GM13977 (cell line): ENCODE data around the gene FAM185A.
"Not testable (repeated sequence)": the region's sequence is repeated elsewhere in the genome, so short reads cannot be mapped to it uniquely, and the experiment has no call there.

Experiments used
- DNase-seq: peaks from one replicate; pipeline ENCODE4 v3.0.0; 2012; ENCODE audit warnings: low spot score
- in situ Hi-C: fragments of 300-500 bp; cut with MboI; formaldehyde crosslinking; loops from one replicate; pipeline ENCODE4 v1.12.0; 2022; ENCODE audit warnings: low sequenced_read_pairs, low pct_unique_long_range_greater_than_20kb, mixed read lengths, inconsistent platforms; ENCODE audit not compliant: unreplicated experiment
- TF ChIP-seq, protein P1 (sequence below): IDR thresholded peaks from 2 replicates; pipeline ENCODE4 v1.5.1; 2012; ENCODE audit warnings: mild to moderate bottlenecking, control low read depth; ENCODE audit not compliant: insufficient read depth; ENCODE audit errors: extremely low read depth, missing control alignments

The FAM185A gene

DNA sequence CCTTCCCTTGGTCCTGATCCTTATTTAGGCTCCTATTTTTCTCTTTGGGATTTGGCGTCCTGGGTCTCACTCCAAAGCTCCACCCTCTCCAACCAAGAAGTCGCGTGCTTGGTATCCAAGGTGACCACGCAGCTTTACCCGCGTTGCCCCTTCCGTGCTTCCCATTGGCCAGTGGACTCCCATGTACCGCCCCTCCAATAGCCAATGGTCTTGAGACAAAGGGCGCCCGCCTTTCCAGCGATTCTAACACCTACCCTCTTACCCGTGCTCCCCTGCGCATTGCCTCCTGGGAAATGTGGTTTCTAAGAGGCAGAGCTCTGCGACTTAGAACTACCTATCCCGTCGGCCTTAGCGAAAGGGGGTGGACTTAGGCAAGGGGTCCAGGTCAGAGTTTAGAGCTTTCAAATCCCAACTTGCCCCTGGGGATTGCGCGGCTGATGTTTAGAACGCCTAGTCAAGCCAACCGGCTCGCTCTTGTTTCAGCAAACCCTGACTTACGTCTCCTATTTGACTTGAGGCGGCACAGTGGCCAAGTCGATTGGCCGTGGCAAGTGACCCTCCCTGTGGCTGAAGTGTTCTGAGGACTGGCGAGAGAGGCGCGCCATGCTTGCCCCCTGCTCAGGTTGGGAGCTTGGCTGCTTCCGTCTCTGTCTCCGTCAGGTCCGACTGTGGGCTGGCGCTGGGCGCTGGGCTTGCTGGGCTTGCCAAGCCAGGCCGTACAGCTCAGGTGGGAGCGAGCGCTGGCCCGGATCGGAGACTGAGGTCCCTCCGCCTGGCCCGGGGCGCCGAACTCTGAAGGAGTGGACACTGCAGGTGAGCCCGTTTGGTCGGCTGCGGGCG lies at the start of gene FAM185A:
TSS of gene FAM185A (plus strand) at position 395 of the 840 bp plus-strand sequence. CDS start at position 604, 209 bp downstream.
- peak; percentile 91 for DNase-seq
- in situ Hi-C loops: not testable (repeated sequence)

DNA sequence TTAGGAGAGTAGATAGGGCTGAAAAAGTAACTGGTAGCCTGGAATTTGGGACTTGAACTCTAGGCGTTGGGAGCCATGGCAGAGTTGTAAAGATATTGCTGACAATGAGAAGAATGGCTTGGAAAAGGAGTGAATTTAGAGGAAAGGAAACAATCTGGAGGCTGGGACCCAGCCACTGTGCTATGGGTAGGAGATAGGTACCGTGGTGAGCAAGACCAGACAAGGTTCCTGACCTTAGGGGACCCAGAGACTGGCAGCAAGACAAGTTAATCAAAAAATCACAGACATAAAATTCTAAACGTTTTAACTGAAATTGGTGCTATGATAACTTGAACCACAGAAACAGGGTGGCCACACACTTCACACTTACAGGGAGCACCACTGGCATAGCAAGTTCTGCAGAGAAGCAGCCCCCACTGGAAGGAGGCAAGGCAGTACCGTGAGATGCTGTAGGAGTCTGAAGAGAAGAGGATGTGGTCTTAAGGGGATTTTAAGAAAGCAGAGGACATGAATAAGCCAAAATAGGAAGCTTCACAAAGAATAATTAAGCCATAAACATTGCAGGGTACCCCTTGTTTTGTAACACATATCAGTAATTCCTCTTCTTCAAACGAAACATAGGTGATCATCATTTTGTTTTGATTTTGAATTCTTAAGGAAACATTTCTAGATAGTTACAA lies 35.6 kb upstream of the FAM185A start:
- DNase-seq: peak; percentile 6
- in situ Hi-C loops: not testable (repeated sequence)

DNA sequence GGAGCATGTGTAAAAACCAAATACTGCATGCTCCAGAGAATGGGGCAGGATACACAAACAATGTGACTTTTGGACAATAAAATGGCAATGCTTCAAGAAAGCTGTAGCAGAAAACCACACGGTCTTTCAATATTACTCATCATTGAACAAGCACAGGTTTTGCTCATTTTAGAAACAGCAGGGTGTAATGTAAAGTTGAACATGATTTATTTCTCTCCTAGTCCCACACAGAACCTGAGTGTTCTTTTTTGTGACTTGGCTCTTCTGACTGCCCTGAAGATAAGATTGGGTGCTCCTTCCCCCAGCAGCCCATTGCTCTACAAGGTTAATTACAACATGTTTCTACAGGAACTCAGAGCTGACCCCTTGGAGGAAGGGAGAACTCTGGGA lies 35.1 kb upstream of the FAM185A start:
- in situ Hi-C loops, DNase-seq: not testable (repeated sequence)

DNA sequence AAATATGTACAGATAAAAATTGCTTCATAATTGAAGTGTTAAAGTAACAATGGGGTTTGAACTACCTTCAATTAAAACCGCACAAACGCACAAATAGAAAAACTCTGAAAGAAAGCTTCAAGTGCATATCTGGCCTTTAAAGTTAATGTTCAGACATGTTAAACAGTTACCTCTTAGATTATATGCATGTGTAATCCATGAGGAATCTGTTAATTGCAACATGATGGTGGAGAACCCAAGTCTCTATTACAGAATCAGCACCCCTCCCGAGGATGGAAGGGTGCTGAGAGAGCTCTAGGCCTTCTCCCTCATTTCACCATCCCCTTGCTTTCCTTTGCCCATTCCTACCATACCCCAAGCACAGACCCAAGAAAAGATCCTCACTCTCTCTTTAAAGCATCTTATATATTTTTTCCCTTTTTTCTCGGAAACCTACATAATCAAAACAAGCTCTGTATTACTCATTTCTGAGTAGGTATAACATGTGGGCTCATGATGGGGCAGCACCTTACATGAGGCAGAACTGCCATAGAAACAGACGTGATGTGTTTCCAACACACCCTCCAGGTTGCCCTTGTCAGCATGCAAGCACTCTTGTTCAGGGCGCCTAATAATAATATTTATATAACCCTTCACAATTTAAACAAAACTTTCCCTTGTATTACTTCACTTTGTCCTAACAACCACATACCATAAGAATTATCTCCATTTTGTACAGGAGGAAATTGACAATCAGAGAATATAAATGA lies 33.9 kb upstream of the FAM185A start:
- DNase-seq, in situ Hi-C loops: not testable (repeated sequence)

DNA sequence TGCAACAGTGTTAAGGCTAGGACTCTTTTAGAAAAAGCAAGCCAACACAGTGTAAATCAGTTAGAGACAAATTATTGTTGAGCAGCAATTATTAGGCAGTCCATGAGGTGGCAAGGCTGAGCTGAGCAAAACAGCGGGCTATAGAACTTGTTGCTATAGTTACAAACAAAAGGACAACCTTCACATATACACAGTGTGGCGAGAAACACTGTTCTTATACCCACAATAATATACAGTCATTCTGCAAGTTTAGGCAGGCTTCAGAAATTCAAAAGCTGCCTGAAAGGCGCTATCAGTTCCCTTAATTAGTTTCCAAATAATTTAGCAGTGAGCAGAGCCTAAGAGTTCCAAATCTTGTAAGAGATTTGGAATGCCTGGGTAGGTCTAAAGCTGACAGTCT lies 33.1 kb upstream of the FAM185A start:
- in situ Hi-C loops, DNase-seq: not testable (repeated sequence)

DNA sequence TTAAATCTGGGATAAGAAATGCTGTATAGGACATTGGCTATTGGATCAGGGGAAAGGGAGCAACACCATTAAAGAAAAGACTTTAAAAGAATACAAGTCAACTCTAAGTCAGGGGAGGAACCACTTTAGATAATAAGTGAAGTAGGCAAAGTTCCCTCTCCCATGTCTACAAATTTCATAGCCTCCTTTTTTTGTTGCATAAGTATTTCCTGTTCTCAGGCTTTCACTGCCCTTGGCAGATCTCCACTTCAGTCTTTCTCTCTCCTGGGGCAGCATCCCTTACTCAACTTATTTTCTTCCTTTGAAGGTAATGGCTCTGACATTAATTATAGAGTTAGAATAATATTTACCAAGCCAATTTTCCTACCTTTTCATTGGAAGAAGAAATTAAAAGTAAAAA lies 30.3 kb upstream of the FAM185A start:
- in situ Hi-C loops, DNase-seq: not testable (repeated sequence)

DNA sequence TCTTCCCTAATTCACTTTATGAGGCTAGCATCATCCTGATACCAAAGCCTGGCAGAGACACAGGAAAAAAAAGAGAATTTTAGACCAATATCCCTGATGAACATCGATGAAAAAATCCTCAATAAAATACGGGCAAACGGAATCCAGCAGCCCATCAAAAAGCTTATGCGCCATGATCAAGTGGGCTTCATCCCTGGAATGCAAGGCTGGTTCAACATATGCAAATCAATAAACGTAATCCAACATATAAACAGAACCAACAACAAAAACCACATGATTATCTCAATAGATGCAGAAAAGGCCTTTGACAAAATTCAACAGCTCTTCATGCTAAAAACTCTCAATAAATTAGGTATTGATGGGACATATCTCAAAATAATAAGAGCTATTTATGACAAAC lies 22.6 kb upstream of the FAM185A start:
- in situ Hi-C loops, DNase-seq: not testable (repeated sequence)

DNA sequence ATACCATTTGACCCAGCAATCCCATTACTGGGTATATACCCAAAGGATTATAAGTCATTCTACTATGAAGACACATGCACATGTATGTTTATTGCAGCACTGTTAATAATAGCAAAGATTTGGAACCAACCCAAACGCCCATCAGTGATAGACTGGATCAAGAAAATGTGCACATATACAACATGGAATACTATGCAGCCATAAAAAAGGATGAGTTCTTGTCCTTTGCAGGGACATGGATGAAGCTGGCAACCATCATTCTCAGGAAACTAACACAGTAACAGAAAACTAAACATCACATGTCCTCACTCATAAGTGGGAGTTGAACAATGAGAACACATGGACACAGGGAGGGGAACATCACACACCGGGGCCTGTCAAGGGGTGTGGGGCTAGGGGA lies 19.1 kb upstream of the FAM185A start:
- in situ Hi-C loops, DNase-seq: not testable (repeated sequence)

DNA sequence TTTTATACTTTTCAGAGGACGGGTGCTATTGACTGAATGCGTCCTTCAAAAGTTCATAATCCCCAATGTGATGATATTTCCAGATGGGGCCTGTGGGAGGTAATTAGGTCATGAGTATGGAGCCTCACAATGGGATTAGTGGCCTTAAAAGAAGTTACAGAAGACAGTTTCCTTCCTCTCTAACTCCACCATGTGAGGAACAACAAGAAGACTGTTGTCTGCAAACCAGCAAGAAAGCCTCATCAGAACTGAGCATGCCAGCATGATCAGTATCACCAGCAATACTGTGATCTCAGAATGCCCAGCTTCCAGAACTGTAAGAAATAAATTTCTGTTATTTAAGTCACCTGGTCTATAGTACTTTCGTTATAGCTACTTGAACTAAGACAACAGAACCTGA lies 18.4 kb upstream of the FAM185A start:
- DNase-seq, in situ Hi-C loops: not testable (repeated sequence)

DNA sequence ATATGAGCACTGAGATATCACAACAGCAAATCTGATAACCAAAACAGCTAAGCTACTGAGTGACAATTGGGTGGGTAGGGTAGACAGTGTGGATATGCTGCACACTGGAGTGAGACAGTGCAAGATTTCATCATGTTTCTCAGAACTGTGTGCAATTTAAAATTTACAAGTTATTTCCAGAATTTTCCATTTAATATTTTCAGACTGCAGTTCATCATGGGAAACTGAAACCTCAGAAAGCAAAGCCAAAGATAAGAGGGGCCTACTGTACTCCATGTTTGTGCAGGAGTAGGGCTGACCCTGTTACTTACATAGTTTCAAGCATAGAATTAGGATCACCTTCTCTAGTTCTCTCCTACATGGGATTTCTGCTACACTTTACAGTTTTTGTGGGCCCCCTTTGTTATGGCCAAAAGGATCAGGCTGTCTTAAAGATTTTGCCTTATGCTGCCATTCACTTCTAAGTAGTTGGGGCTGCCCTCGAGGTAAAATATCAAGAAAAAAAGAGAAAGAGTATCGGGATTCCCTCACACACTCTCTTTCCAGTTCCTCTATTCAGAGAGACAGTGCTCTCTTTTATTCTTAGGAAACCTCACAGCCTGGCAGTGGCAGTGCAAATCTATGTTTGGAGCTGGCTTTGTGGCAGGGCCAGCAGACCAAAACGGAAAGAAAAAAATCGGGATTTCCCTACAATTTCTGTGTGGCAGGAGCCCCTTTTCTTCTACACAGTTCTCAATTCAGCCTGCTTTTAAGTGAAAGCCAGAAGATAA lies 6.6 kb upstream of the FAM185A start:
- in situ Hi-C loops, DNase-seq: not testable (repeated sequence)

DNA sequence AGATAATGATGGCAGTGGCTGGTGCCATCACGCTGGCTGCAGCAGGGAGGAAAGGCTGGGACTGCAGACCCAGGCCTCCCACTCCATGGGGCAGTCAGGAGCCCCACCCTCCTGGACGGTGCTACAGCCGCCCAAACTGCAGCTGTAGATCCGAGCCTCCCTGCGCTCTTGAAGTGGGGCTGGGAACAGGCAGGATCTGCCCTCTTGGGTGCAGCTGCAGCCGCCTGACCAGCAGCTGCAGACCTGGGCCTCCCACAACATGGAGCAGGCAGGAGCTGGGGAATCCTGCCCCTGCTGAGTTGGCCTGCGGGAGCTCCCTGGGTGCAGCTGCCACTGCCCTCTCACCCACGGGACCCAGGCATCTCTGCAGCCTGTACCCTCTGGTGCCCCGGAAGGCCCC lies 4.9 kb upstream of the FAM185A start:
- DNase-seq, in situ Hi-C loops: not testable (repeated sequence)

DNA sequence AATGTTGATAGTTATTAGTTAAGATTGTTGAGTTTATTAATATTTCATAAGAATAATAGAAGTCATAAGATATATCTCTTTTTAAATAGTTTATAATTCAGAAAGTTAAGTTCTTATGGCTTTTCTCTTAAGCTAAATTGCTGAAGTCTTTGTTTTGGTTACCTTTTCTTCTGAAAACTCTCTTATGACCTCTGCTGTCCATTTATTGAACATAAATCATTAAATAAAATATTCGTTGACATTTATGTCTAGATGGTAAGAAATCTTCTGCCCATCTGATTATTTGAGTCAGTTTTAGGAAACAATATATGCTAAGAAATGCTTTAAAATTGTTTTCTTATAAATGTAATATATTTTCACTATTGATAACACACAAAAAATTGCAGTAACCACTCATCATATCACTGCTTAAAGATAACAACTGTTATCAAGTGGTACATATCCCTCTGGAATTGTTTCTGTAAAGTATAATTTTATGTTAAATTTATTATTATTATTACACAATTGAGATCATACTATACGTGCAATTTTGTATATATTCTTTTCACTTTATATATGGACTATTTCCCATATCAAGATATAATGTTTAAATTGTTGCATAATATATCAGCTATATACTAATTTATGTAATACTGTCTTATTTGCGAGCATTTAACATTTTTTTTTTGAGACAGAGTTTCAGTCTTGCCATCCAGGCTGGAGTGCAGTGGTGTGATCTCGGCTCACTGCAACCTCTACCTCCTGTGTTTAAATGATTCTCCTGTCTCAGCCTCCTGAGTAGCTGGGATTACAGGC lies 3.1 kb upstream of the FAM185A start:
- in situ Hi-C loops: not testable (repeated sequence)
- TF ChIP-seq, protein P1, sequence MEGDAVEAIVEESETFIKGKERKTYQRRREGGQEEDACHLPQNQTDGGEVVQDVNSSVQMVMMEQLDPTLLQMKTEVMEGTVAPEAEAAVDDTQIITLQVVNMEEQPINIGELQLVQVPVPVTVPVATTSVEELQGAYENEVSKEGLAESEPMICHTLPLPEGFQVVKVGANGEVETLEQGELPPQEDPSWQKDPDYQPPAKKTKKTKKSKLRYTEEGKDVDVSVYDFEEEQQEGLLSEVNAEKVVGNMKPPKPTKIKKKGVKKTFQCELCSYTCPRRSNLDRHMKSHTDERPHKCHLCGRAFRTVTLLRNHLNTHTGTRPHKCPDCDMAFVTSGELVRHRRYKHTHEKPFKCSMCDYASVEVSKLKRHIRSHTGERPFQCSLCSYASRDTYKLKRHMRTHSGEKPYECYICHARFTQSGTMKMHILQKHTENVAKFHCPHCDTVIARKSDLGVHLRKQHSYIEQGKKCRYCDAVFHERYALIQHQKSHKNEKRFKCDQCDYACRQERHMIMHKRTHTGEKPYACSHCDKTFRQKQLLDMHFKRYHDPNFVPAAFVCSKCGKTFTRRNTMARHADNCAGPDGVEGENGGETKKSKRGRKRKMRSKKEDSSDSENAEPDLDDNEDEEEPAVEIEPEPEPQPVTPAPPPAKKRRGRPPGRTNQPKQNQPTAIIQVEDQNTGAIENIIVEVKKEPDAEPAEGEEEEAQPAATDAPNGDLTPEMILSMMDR: peak; percentile 39
- DNase-seq: peak; percentile 11

DNA sequence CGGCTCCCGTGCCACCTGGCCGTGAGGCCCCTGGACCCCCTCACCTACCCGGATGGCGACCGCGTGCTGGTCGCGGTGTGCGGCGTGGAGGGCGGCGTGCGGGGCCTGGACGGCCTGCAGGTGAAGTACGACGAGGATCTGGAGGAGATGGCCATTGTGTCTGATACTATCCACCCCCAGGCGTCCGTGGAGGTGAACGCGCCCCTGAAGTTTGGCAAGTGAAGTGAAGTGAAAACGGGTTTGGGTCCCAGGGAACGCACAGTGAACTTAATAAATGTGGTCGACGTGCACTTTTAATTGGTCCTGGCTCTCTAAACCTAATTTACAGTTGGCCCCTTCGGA lies 617 bp downstream of the FAM185A start:
- in situ Hi-C loops, DNase-seq: not testable (repeated sequence)

DNA sequence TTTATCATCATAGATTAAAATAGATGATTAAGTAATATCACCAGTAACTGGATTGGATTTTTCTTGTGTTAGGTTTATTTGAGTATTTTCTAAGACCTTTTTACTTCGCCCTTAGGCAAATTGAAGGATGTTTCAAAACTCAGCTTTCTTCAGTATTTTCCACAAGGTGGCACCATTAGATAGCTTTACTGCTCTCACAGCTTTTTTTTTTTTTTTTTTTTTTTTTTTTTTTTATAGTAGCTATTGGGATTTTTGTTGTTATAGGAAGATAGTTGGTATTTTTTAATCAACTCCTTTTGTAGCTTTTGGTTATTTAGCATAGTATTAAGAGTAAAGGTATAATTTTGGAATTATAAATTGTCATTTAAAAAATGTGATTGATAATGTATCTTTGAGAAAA lies 9.4 kb downstream of the FAM185A start:
- in situ Hi-C loops: loop anchor here (25.0 kb wide), 1 partner anchor 304 kb away; the partner anchor contains the start of gene FBXL13
- not testable (repeated sequence) for DNase-seq

DNA sequence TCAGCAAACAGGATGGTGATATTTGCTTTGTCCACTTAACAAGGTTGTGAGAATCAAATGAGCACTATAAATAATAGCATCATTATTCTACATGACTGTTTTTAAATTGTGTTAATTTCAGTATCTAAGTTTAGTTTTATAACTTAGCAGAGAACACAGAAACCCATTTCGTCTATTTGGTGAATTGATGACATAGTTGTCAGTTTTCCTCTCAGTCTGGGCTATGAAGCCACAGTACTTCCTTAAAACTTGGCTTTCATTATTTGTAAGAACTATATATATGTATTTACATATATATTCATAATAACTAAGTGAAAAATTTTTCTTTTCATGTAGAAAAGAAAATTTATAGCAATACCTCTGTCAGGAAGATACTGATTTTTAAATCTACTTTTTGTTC lies 11.1 kb downstream of the FAM185A start:
- in situ Hi-C loops: loop anchor here (25.0 kb wide), 1 partner anchor 302 kb away; the partner anchor contains the start of gene FBXL13
- DNase-seq: not testable (repeated sequence)
